ENCODE results near the gene TMEM121B. TPM values are rescaled to one million over a fixed set of nuclear protein-coding genes. Genes with fewer than 3 reads are reported as not detected.

The TMEM121B gene
- total and polyA plus RNA-seq, 4 donors: 0.06 to 0.17 (median 0.10) TPM

- no peaks in the 10 kb centered on the region for H3K27me3 ChIP-seq (ENCODE audit: control insufficient read depth in 4 of 4, insufficient read depth in 4 of 4, low read length in 3 of 4)
- H3K4me3 ChIP-seq (ENCODE audit: low read depth in 1 of 3, low read length in 3 of 3): no peak overlapping the region
- no peaks in the 10 kb centered on the region for H3K9me3 ChIP-seq (ENCODE audit: control insufficient read depth in 4 of 4, low read length in 3 of 4)
- WGBS: 96% methylated on average over 5 of the region's 5 CpGs
- no peak overlapping the region for H3K27ac ChIP-seq (ENCODE audit: low read depth in 1 of 2, low read length in 2 of 2)
- H3K36me3 ChIP-seq (ENCODE audit: control insufficient read depth in 4 of 4, insufficient read depth in 3 of 4, low read depth in 1 of 4, low read length in 3 of 4): no peaks in the 10 kb centered on the region
- peaks cover 0 to 10% (median 3%) of the 10 kb centered on the region in 4 donors for H3K4me1 ChIP-seq (ENCODE audit: control insufficient read depth in 4 of 4, insufficient read depth in 4 of 4, low read length in 3 of 4)
- DNase-seq (ENCODE audit: low spot score): no peak
- no peak overlapping the region for H3K9ac ChIP-seq (ENCODE audit: low read depth in 1 of 2, low read length in 2 of 2)
- no peak for TF ChIP-seq TAF1 (conservative IDR thresholded peaks at IDR 0.05)
- TF ChIP-seq CTCF (IDR thresholded peaks at IDR 0.05; ENCODE audit: low read depth, low read length, missing input control): no peak
- no peak for TF ChIP-seq ATF3 (IDR thresholded peaks at IDR 0.05)
- no peak for TF ChIP-seq FOXA2 (IDR thresholded peaks at IDR 0.05)
- no peak for TF ChIP-seq FOXA1 (IDR thresholded peaks at IDR 0.05)
- no peak for TF ChIP-seq EGR1 (IDR thresholded peaks at IDR 0.05; ENCODE audit: low read depth in 2 of 2)
- no peak for TF ChIP-seq RXRA (IDR thresholded peaks at IDR 0.05)
- TF ChIP-seq GABPA (IDR thresholded peaks at IDR 0.05 in 1 of 2, conservative IDR thresholded peaks at IDR 0.05 in 1 of 2): no peak
- no peak for TF ChIP-seq JUND (IDR thresholded peaks at IDR 0.05)
- no peak for TF ChIP-seq HNF4A (conservative IDR thresholded peaks at IDR 0.05)
- TF ChIP-seq MAX (IDR thresholded peaks at IDR 0.05): no peak
- TF ChIP-seq HNF4G (IDR thresholded peaks at IDR 0.05): no peak
- TF ChIP-seq REST (IDR thresholded peaks at IDR 0.05): no peak
These were observed 37.9 kb downstream of the TMEM121B start for GRCh38 chr22:17083255-17083654.

- 81% methylated on average over 4 of the region's 4 CpGs for WGBS
- Histone ChIP-seq H3K27ac (ENCODE audit: low read depth in 1 of 2, low read length in 2 of 2) (no peak overlapping the region), H3K36me3 (ENCODE audit: control insufficient read depth in 4 of 4, insufficient read depth in 3 of 4, low read depth in 1 of 4, low read length in 3 of 4) (no peaks in the 10 kb centered on the region), H3K4me1 (ENCODE audit: control insufficient read depth in 4 of 4, insufficient read depth in 4 of 4, low read length in 3 of 4) (peaks cover 0 to 8% (median 3%) of the 10 kb centered on the region in 4 donors), H3K9ac (ENCODE audit: low read depth in 1 of 2, low read length in 2 of 2) (no peak overlapping the region), H3K9me3 (ENCODE audit: control insufficient read depth in 4 of 4, low read length in 3 of 4) (no peaks in the 10 kb centered on the region), H3K27me3 (ENCODE audit: control insufficient read depth in 4 of 4, insufficient read depth in 4 of 4, low read length in 3 of 4) (no peaks in the 10 kb centered on the region), H3K4me3 (ENCODE audit: low read depth in 1 of 3, low read length in 3 of 3) (no peak overlapping the region)
- no peak for TF ChIP-seq JUND (IDR thresholded peaks at IDR 0.05)
- no peak for TF ChIP-seq FOXA1 (IDR thresholded peaks at IDR 0.05)
- TF ChIP-seq EGR1 (IDR thresholded peaks at IDR 0.05; ENCODE audit: low read depth in 2 of 2): no peak
- no peak for TF ChIP-seq SP1 (IDR thresholded peaks at IDR 0.05)
- TF ChIP-seq HNF4A (conservative IDR thresholded peaks at IDR 0.05): no peak
- DNase-seq (ENCODE audit: low spot score): no peak
These were observed 41.6 kb downstream of the TMEM121B start for GRCh38 chr22:17079572-17079971.

All from liver (tissue), 9 donors.